ENCODE results near the gene FSHR. TPM values are rescaled to one million over a fixed set of nuclear protein-coding genes. Genes with fewer than 3 reads are reported as not detected.

Gene FSHR
- total RNA-seq, 4 donors from 2014 or later, result not detected

- no peak overlapping the region for H3K27ac ChIP-seq
- DNase-seq (ENCODE audit: low spot score in 2 of 2), result no peak
- no peaks in the 10 kb centered on the region for H3K36me3 ChIP-seq
- no peak overlapping the region for H3K4me3 ChIP-seq
- 55% methylated on average over 5 of the region's 6 CpGs for WGBS
- H3K9me3 ChIP-seq, result no peaks in the 10 kb centered on the region
- TF ChIP-seq CTCF (IDR thresholded peaks at IDR 0.05) (no peak), EP300 (IDR thresholded peaks at IDR 0.05) (no peak)
- no peaks in the 10 kb centered on the region for H3K4me1 ChIP-seq
- H3K27me3 ChIP-seq, result no peaks in the 10 kb centered on the region
These were observed 205.8 kb downstream of the FSHR start for GRCh38 chr2:48948400-48949125.

GRCh38 chr2:48946449-48947048, 207.8 kb downstream of the FSHR start:
- no peak for DNase-seq (ENCODE audit: low spot score in 2 of 2)
- WGBS, result 48% methylated on average over 2 of the region's 2 CpGs
- TF ChIP-seq CTCF (IDR thresholded peaks at IDR 0.05) (peak; percentile 71 to 72), POLR2A (IDR thresholded peaks at IDR 0.05) (no peak), EP300 (IDR thresholded peaks at IDR 0.05) (no peak)
- Histone ChIP-seq H3K4me3 (no peak overlapping the region), H3K27ac (no peak overlapping the region), H3K4me1 (no peaks in the 10 kb centered on the region), H3K9me3 (no peaks in the 10 kb centered on the region), H3K27me3 (no peaks in the 10 kb centered on the region), H3K36me3 (no peaks in the 10 kb centered on the region)

GRCh38 chr2:48944956-48945355, 209.4 kb downstream of the FSHR start:
- no peak for DNase-seq (ENCODE audit: low spot score in 2 of 2)
- Histone ChIP-seq H3K27ac (no peak overlapping the region), H3K27me3 (no peaks in the 10 kb centered on the region), H3K4me1 (no peaks in the 10 kb centered on the region), H3K9me3 (no peaks in the 10 kb centered on the region), H3K36me3 (no peaks in the 10 kb centered on the region), H3K4me3 (no peak overlapping the region)
- TF ChIP-seq POLR2AphosphoS5 (IDR thresholded peaks at IDR 0.05), result no peak
- TF ChIP-seq CTCF (IDR thresholded peaks at IDR 0.05), result no peak
- no peak for TF ChIP-seq POLR2A (IDR thresholded peaks at IDR 0.05)
- no peak for TF ChIP-seq EP300 (IDR thresholded peaks at IDR 0.05)
- WGBS, result 88% methylated on average over 1 of the region's 1 CpG

- Histone ChIP-seq H3K4me1 (no peaks in the 10 kb centered on the region), H3K27me3 (no peaks in the 10 kb centered on the region), H3K36me3 (no peaks in the 10 kb centered on the region), H3K27ac (no peak overlapping the region), H3K4me3 (no peak overlapping the region), H3K9me3 (no peaks in the 10 kb centered on the region)
- TF ChIP-seq POLR2A (IDR thresholded peaks at IDR 0.05) (no peak), EP300 (IDR thresholded peaks at IDR 0.05) (no peak), CTCF (IDR thresholded peaks at IDR 0.05) (no peak), POLR2AphosphoS5 (IDR thresholded peaks at IDR 0.05) (no peak)
- 52% methylated on average over 3 of the region's 3 CpGs for WGBS
- DNase-seq (ENCODE audit: low spot score in 2 of 2), result no peak
These were observed 210.9 kb downstream of the FSHR start for GRCh38 chr2:48943436-48943835.

- Histone ChIP-seq H3K4me1 (no peaks in the 10 kb centered on the region), H3K9me3 (no peaks in the 10 kb centered on the region), H3K27me3 (peaks cover 3% of the 10 kb centered on the region), H3K36me3 (no peaks in the 10 kb centered on the region), H3K4me3 (no peak overlapping the region), H3K27ac (no peak overlapping the region)
- WGBS, result 44% methylated on average over 1 of the region's 1 CpG
- no peak for TF ChIP-seq EP300 (IDR thresholded peaks at IDR 0.05)
- TF ChIP-seq POLR2AphosphoS5 (IDR thresholded peaks at IDR 0.05), result no peak
- TF ChIP-seq CTCF (IDR thresholded peaks at IDR 0.05), result no peak
- TF ChIP-seq POLR2A (IDR thresholded peaks at IDR 0.05), result no peak
- DNase-seq (ENCODE audit: low spot score in 2 of 2), result no peak
These were observed 212.4 kb downstream of the FSHR start for GRCh38 chr2:48941908-48942307.
